Smooth muscle cell (in vitro differentiated cells): ENCODE measurements around the gene LHX3. TPM values are rescaled to one million over a fixed set of nuclear protein-coding genes. Genes with fewer than 3 reads are reported as not detected.
A peak's percentile ranks its signal among the peaks of the same experiment; 100 is the strongest.

Experiments
- DNase-seq: peaks from one replicate; lab custom pipeline; 2025; ENCODE audit not compliant: unreplicated experiment; lab: John Stamatoyannopoulos, UW
- H2AFZ ChIP-seq: fragments of 200-600 bp; sonication (generic); 2 replicates; pipeline ENCODE4 v1.6.0; 2016; ENCODE audit warnings: antibody characterized with exemption, low read depth, mild to moderate bottlenecking
- H3F3A ChIP-seq: fragments of 200-600 bp; sonication (generic); 2 replicates; pipeline ENCODE4 v1.6.0; 2017; ENCODE audit warnings: antibody characterized with exemption, low read depth
- H3K27ac ChIP-seq: fragments of 200-600 bp; sonication (generic); 2 replicates; pipeline ENCODE4 v1.5.1; 2016; ENCODE audit warnings: low read depth, mild to moderate bottlenecking
- H3K27me3 ChIP-seq: fragments of 200-600 bp; sonication (generic); 2 replicates; pipeline ENCODE4 v1.6.1; 2016; ENCODE audit warnings: low read depth, mild to moderate bottlenecking
- H3K36me3 ChIP-seq: fragments of 200-600 bp; sonication (generic); 2 replicates; pipeline ENCODE4 v1.5.1; 2016; ENCODE audit warnings: low read depth
- H3K4me1 ChIP-seq: fragments of 200-600 bp; sonication (generic); 2 replicates; pipeline ENCODE4 v1.5.1; 2016; ENCODE audit warnings: low read depth
- H3K4me2 ChIP-seq: fragments of 200-600 bp; sonication (generic); 2 replicates; pipeline ENCODE4 v1.6.0; 2016; ENCODE audit warnings: mild to moderate bottlenecking
- H3K4me3 ChIP-seq: fragments of 200-600 bp; sonication (generic); 2 replicates; pipeline ENCODE4 v1.5.1; 2016; ENCODE audit warnings: mild to moderate bottlenecking
- H3K79me2 ChIP-seq: fragments of 200-600 bp; sonication (generic); 2 replicates; pipeline ENCODE4 v1.6.0; 2016; ENCODE audit warnings: low read depth, mild to moderate bottlenecking
- H3K9ac ChIP-seq: fragments of 200-600 bp; sonication (generic); 2 replicates; pipeline ENCODE4 v1.6.0; 2016; ENCODE audit warnings: low read depth
- H3K9me3 ChIP-seq: fragments of 200-600 bp; sonication (generic); replicated peaks from 2 replicates; pipeline ENCODE4 v1.5.1; 2016; ENCODE audit warnings: low read depth
- H4K20me1 ChIP-seq: fragments of 200-600 bp; sonication (generic); 2 replicates; pipeline ENCODE4 v1.6.0; 2016; ENCODE audit warnings: low read depth
- WGBS: methylation state at CpG from one replicate; pipeline ENCODE4 v1.1.7; 2016; ENCODE audit warnings: low lambda C conversion rate; 5-methylcytosine and 5-hydroxymethylcytosine counted together
- polyA plus RNA-seq: library from polyadenylated mRNA; unstranded; fragments of >200 nt; fragmentation: Nextera tagmentation; extraction: Ambion mirVana; gene quantifications from 2 replicates; pipeline ENCODE4 v1.2.1, GENCODE V29; 2016
- total RNA-seq: library from RNA; depleted of rRNA; stranded (reverse); fragments of >200 nt; gene quantifications from 2 replicates; pipeline ENCODE4 v1.2.3, GENCODE V29; 2014
- TF ChIP-seq, protein P1 (sequence below): fragments of 200-600 bp; sonication (generic); IDR thresholded peaks from 2 replicates; pipeline ENCODE4 v1.5.1; 2017; ENCODE audit warnings: borderline replicate concordance, mild to moderate bottlenecking, antibody characterized with exemption; ENCODE audit not compliant: insufficient read depth, poor library complexity, severe bottlenecking

Gene LHX3
- total and polyA plus RNA-seq, 2 experiments from 2014 or later = not detected

DNA sequence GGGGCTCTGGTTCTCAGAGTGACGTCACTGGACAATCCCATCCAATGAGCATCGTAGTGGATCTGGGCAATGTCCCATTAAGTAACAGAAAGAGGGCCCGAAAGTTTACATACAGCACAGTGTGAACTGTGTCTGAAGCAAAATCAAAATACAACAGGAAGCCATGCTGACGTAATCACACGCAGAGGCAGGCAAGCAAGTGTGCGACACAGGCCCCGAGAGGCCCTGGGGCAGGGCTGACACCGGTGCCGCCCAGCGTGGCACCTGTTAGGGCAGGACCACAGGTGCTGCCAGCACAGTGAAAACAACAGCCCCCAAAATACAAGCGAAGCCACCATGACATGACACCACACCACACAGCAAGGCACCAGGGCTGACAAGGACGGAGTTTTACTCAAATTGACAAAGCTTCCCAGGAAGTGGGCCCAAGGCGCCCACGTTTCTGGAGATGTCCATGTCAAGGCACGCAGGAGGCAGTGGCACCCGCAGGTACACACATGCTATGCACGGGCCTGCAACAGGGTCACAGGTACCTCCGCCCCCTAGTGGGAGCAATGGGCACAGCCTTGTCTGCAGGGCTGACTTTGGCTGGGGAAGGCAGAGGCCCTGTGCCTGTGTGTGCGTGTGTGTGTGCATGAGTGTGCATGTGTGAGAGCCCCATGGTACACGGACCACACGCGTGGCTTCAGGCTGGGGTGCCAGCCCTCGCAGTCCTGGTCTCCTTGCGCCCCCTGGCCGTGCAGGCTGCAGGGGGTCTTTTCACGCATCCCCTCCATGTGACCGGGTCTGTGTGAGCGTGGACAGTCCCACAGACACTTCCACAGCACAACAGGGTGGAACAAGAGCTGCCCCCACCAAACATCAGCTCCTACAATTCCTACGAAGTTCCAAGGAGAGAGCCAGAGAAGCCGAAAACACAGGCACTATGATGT lies 21.1 kb upstream of the LHX3 start:
- H3K4me3 ChIP-seq = no peak overlapping the region
- no peaks in the 10 kb centered on the region for H3K27me3 ChIP-seq
- H3K9ac ChIP-seq = no peak overlapping the region
- no peaks in the 10 kb centered on the region for H3K79me2 ChIP-seq
- H4K20me1 ChIP-seq = peaks cover 78% of the 10 kb centered on the region
- no peaks in the 10 kb centered on the region for H3K9me3 ChIP-seq
- no peak overlapping the region for H3K4me2 ChIP-seq
- H3K36me3 ChIP-seq = no peaks in the 10 kb centered on the region
- no peaks in the 10 kb centered on the region for H3K4me1 ChIP-seq
- 79% methylated on average over 30 of the region's 30 CpGs for WGBS
- H3K27ac ChIP-seq = no peak overlapping the region
- DNase-seq = no peak
- TF ChIP-seq, protein P1, sequence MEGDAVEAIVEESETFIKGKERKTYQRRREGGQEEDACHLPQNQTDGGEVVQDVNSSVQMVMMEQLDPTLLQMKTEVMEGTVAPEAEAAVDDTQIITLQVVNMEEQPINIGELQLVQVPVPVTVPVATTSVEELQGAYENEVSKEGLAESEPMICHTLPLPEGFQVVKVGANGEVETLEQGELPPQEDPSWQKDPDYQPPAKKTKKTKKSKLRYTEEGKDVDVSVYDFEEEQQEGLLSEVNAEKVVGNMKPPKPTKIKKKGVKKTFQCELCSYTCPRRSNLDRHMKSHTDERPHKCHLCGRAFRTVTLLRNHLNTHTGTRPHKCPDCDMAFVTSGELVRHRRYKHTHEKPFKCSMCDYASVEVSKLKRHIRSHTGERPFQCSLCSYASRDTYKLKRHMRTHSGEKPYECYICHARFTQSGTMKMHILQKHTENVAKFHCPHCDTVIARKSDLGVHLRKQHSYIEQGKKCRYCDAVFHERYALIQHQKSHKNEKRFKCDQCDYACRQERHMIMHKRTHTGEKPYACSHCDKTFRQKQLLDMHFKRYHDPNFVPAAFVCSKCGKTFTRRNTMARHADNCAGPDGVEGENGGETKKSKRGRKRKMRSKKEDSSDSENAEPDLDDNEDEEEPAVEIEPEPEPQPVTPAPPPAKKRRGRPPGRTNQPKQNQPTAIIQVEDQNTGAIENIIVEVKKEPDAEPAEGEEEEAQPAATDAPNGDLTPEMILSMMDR = peak; percentile 83
- no peak overlapping the region for H2AFZ ChIP-seq
- H3F3A ChIP-seq = no peaks in the 10 kb centered on the region

GRCh38 chr9:136225366-136225747 lies 20.4 kb upstream of the LHX3 start:
- peaks cover 79% of the 10 kb centered on the region for H4K20me1 ChIP-seq
- no peak overlapping the region for H3K4me3 ChIP-seq
- no peak overlapping the region for H2AFZ ChIP-seq
- no peaks in the 10 kb centered on the region for H3K9me3 ChIP-seq
- no peak overlapping the region for H3K4me2 ChIP-seq
- no peak for DNase-seq
- H3F3A ChIP-seq = no peaks in the 10 kb centered on the region
- no peak overlapping the region for H3K9ac ChIP-seq
- TF ChIP-seq, protein P1 = no peak
- no peaks in the 10 kb centered on the region for H3K36me3 ChIP-seq
- WGBS = 92% methylated on average over 19 of the region's 19 CpGs
- no peaks in the 10 kb centered on the region for H3K79me2 ChIP-seq
- H3K27me3 ChIP-seq = no peaks in the 10 kb centered on the region
- H3K27ac ChIP-seq = no peak overlapping the region
- H3K4me1 ChIP-seq = no peaks in the 10 kb centered on the region

GRCh38 chr9:136223871-136224640 lies 19.1 kb upstream of the LHX3 start:
- TF ChIP-seq, protein P1 = no peak
- H3K4me3 ChIP-seq = no peak overlapping the region
- H3K27me3 ChIP-seq = no peaks in the 10 kb centered on the region
- no peak overlapping the region for H3K9ac ChIP-seq
- 97% methylated on average over 30 of the region's 30 CpGs for WGBS
- H4K20me1 ChIP-seq = peaks cover 85% of the 10 kb centered on the region
- H3K4me1 ChIP-seq = no peaks in the 10 kb centered on the region
- no peak overlapping the region for H3K4me2 ChIP-seq
- H3K27ac ChIP-seq = no peak overlapping the region
- no peaks in the 10 kb centered on the region for H3K36me3 ChIP-seq
- H3K9me3 ChIP-seq = no peaks in the 10 kb centered on the region
- H3K79me2 ChIP-seq = no peaks in the 10 kb centered on the region
- H3F3A ChIP-seq = no peaks in the 10 kb centered on the region
- DNase-seq = no peak
- H2AFZ ChIP-seq = no peak overlapping the region
